Adrenal gland (tissue), 5 donors: Measurements from ENCODE around the gene ASTL.

Experiments
- POLR2A ChIP-seq, 2 donors: fragments of 450-650 bp; IDR thresholded peaks; one replicate each; pipeline ENCODE4 v1.6.1; 2017; ENCODE audit warnings: antibody characterized with exemption in 2 of 2, mild to moderate bottlenecking in 2 of 2, moderate library complexity in 1 of 2
- TF ChIP-seq, protein P1 (sequence below), 6 experiments: fragments of 450-650 bp in 4 of 6; fragments of 200-600 bp in 2 of 6; sonication (generic) in 1 of 6; IDR thresholded peaks; 1 replicate in 5 of 6; 2 replicates in 1 of 6; pipeline versions ENCODE4 v1.5.1 to v1.8.0; 2016 to 2021; ENCODE audit warnings: antibody characterized with exemption in 6 of 6, mild to moderate bottlenecking in 2 of 6, moderate library complexity in 1 of 6
- donor health status: DM: no; HTN: no; CAD: no.

DNA sequence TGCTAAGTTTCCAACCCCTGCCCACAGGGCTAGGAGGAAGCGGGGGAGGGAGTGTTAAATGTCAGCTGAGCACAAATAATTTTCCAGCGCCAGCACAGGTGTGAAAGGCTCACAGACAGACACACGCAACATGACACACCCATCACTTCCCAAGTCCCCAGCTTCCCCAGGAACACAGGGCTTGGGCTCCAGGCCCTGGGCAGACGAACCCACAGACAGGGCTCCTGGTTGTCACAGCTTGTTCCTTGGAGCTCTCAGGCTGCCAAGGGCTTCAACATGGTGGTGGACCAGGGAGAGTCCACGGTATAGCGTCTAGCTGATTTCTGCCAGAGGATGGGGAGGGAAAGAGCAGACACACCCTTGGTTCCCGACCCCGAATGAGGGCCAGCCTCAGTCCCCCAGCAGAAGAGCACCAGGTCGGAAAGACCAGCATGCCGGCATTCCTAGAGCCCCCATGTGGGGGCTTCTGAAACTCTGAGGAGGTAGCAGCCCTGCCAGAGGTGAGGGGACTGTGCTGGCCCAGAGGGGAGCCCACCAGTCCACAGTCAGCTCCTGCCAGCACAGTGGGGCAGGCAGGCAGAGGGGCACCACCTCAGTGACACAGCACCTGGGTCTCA is 5.0 kb upstream of the ASTL start:
- TF ChIP-seq, protein P1, sequence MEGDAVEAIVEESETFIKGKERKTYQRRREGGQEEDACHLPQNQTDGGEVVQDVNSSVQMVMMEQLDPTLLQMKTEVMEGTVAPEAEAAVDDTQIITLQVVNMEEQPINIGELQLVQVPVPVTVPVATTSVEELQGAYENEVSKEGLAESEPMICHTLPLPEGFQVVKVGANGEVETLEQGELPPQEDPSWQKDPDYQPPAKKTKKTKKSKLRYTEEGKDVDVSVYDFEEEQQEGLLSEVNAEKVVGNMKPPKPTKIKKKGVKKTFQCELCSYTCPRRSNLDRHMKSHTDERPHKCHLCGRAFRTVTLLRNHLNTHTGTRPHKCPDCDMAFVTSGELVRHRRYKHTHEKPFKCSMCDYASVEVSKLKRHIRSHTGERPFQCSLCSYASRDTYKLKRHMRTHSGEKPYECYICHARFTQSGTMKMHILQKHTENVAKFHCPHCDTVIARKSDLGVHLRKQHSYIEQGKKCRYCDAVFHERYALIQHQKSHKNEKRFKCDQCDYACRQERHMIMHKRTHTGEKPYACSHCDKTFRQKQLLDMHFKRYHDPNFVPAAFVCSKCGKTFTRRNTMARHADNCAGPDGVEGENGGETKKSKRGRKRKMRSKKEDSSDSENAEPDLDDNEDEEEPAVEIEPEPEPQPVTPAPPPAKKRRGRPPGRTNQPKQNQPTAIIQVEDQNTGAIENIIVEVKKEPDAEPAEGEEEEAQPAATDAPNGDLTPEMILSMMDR (IDR thresholded peaks at IDR 0.05): no peak
- no peak for TF ChIP-seq POLR2A (IDR thresholded peaks at IDR 0.05)
